AG10803 (cell line): ENCODE measurements around the gene NFAT5.

Experiments used
- DNase-seq: peaks from one replicate; pipeline ENCODE4 v3.0.0; 2010; ENCODE audit warnings: low read depth
- H3K4me3 ChIP-seq: 2 replicates; pipeline ENCODE4 v1.5.1; 2011; ENCODE audit warnings: mild to moderate bottlenecking, low read length, control low read depth
- TF ChIP-seq, protein P1 (sequence below): conservative IDR thresholded peaks from 2 replicates; pipeline ENCODE4 v1.5.1; 2011; ENCODE audit warnings: mild to moderate bottlenecking, low read length, control low read depth, inconsistent platforms

The NFAT5 gene

DNA sequence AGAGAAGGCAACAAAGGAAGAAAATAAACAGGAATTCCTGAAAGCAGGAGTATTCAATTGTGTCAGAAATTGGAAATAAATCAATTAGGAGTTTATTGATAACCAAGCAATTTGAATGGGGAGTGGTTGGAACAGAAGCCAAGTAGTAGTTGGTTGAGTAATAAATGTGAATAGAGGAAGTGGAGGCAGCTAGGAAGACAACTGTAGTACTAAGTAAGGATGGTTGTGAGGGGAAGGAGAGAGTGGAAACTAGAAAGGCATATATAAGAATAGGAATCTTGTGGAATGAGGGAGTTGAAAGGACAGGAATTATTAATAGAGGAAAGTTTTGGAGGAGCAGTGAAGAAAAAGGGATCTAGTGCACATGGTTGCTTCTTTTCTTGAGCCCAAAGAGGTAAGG, 34.4 kb downstream of the NFAT5 start:
- no peak overlapping the region for H3K4me3 ChIP-seq
- TF ChIP-seq, protein P1, sequence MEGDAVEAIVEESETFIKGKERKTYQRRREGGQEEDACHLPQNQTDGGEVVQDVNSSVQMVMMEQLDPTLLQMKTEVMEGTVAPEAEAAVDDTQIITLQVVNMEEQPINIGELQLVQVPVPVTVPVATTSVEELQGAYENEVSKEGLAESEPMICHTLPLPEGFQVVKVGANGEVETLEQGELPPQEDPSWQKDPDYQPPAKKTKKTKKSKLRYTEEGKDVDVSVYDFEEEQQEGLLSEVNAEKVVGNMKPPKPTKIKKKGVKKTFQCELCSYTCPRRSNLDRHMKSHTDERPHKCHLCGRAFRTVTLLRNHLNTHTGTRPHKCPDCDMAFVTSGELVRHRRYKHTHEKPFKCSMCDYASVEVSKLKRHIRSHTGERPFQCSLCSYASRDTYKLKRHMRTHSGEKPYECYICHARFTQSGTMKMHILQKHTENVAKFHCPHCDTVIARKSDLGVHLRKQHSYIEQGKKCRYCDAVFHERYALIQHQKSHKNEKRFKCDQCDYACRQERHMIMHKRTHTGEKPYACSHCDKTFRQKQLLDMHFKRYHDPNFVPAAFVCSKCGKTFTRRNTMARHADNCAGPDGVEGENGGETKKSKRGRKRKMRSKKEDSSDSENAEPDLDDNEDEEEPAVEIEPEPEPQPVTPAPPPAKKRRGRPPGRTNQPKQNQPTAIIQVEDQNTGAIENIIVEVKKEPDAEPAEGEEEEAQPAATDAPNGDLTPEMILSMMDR: no peak
- DNase-seq: no peak

DNA sequence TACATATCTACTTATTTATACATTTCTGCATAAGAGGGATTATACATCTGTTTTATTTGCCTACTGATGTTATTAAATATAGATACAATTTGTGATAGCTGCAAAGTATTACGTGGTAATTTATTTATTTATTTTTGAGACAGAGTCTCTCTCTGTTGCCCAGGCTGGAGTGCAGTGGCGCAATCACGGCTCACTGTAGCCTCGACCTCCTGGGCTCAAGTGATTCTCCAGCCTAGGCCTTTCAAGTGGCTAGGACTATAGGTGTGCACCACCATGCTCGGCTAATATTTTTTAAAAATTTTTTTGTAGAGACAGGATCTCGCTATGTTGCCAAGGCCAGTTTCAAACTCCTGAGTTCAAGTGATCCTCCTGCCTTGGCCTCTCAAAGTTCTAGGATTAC, 35.5 kb downstream of the NFAT5 start:
- TF ChIP-seq, protein P1: no peak

DNA sequence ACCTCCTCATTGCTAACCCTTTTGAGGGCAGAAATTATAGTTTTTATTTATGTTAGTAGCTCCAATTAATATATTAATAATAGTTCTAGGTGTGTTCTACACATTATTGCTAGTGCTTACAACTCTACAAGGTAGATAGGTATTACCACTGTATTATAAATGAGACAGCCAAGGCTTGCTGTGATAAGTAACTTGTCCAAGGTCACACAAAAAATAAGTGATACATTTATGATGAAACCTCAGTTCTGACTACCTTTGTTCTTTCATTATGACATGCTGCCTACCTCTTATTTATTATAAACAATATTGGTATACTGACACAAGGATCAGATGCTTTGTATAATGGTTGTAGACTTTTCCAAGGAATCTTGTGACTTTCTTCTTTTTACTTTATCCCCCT, 41.2 kb downstream of the NFAT5 start:
- no peak for DNase-seq
- no peak overlapping the region for H3K4me3 ChIP-seq
- TF ChIP-seq, protein P1: no peak

More for the DNA sequence above, 35.5 kb downstream of the NFAT5 start:
- no peak overlapping the region for H3K4me3 ChIP-seq
- no peak for DNase-seq

DNA sequence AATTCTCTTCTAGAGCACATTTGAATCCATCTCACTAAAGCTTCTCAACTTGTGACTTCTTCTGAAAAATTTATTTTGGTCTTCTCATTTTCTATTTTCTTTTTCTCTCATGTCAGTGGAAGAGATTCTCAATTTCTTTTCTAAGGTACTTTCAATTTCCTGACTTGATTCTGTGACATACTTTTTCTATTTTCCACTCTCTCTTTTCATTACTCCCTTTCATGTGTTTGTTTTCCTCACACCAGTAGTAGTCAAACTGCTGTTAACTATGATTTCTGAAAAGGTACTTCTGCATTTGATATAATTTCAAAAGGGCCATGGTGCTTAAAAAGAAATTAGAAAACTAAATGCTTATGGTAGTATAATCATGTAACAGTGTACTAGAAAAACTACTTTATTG, 41.9 kb downstream of the NFAT5 start:
- H3K4me3 ChIP-seq: no peak overlapping the region
- TF ChIP-seq, protein P1: no peak
- DNase-seq: no peak

DNA sequence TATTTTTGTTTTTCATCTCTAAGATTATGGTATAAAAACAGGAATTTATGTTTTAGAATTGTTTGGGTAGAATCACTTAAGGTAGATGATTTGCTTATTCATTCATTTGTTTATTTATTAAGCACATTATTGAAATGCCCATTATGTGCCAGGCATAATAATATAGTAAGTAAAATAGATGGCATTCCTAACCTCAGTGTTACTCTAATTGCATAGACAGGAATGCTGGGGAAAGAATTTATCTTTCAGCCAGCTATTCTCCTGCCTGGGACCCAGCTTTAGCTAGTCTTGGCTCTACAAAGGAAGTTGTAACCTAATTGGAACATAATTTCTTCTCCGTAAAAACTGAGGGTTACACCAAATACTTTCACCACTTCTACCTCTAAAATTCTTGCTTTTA, 44.6 kb downstream of the NFAT5 start:
- H3K4me3 ChIP-seq: no peak overlapping the region
- TF ChIP-seq, protein P1: no peak
- peak; percentile 64 for DNase-seq

DNA sequence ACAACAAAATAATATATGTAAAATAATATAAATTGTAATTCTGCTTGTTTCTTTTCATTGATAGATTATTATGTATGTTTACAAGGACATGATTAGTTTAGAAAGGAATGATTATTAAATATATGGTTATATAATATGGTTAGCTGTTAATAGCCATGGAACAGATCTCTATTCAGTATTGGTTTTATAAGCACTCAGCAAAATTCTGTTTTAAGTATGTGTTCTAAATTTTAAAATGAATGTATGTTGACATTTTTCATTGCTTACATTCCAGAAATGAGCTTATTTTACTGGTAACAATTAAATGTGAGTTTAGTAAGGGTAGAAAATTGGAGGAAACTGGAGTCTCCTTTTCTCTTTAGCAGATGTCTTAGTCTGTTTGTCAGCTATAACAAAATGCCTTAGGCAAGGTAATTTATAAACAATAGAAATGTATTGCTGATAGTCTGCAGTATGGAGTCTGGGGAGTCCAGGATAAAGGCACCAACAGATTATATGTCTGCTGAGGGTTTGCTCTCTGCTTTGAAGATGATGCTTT, 45.4 kb downstream of the NFAT5 start:
- DNase-seq: no peak
- TF ChIP-seq, protein P1: no peak
- H3K4me3 ChIP-seq: no peak overlapping the region

DNA sequence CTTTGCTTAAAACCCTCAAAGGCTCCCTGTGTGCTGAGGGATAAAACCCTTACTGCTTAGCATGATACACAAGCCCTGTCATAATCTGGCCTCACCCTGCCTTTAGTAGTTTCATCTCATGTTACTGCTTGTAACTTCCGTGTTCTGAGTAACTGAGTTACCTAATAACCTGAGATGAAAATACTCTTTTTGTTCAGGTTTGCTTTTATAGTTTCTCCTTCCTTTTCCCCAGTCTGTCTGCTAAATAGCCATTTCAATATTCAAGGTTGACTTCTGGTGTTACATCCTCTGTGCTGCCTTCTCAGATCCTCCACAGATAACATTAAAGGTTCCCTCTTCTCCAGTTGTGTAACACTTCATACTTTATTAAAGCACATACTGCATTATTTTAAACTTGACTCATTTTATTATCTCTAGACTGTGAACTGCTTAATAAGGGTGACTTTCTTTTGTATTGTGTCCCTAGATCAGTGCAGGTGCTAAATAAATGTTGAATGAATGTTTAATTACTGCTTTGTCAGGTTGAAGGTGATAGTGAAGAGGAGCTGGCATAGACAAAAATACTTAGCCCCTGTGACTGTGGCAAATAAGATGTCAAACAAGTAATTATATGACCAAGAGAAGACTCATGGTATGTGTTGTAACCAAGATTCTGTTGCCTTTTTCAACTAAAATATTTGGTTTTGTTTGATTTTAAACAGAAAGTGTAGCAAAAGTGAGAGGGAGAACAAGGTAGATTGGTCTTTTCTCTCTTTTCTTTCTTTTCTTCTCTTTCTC, 47.8 kb downstream of the NFAT5 start:
- no peak for DNase-seq
- TF ChIP-seq, protein P1: no peak
- H3K4me3 ChIP-seq: no peak overlapping the region
